Measurements from ENCODE around the gene NOL9.

The NOL9 gene

DNA sequence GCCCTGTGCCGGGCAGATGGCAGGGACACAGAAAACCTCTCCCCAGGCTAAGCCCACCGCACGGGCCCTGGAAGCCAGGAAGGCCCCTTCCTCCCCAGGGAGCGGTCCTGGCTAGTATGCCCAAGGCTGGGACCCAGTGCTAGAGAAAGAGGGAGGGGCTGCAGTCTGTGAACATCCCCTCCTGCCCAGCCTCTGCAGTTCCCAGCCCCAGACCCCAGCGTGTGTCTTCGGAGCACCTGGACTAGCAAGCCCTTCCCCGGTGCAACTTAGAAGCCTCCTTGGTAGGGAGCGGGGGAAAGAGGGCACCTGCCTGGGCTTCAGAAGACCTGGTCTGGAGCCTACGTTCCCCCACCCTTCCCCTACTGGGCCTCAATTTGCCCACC lies 64.9 kb downstream of the NOL9 start:
- Histone ChIP-seq H3K9me3 (ENCODE audit: control insufficient read depth, low read depth, low read length) (no peaks in the 10 kb centered on the region), H3K9ac (ENCODE audit: low read length) (no peak overlapping the region), H3K27me3 (ENCODE audit: control insufficient read depth, insufficient read depth, low read length) (peaks cover 5% of the 10 kb centered on the region), H3K27ac (ENCODE audit: low read length) (no peak overlapping the region), H3K4me3 (ENCODE audit: low read length) (no peak overlapping the region), H3K4me1 (ENCODE audit: control insufficient read depth, low read depth, low read length) (peaks cover 17% of the 10 kb centered on the region), H3K36me3 (ENCODE audit: control insufficient read depth, low read depth, low read length) (no peaks in the 10 kb centered on the region)

GRCh38 chr1:6488602-6489382 lies 65.5 kb downstream of the NOL9 start:
- Histone ChIP-seq H3K27me3 (ENCODE audit: control insufficient read depth, insufficient read depth, low read length) (peaks cover 10% of the 10 kb centered on the region), H3K36me3 (ENCODE audit: control insufficient read depth, low read depth, low read length) (no peaks in the 10 kb centered on the region), H3K9me3 (ENCODE audit: control insufficient read depth, low read depth, low read length) (no peaks in the 10 kb centered on the region), H3K9ac (ENCODE audit: low read length) (no peak overlapping the region), H3K4me1 (ENCODE audit: control insufficient read depth, low read depth, low read length) (peaks cover 17% of the 10 kb centered on the region), H3K27ac (ENCODE audit: low read length) (no peak overlapping the region), H3K4me3 (ENCODE audit: low read length) (no peak overlapping the region)

GRCh38 chr1:6487804-6488484 lies 66.4 kb downstream of the NOL9 start:
- H3K36me3 ChIP-seq (ENCODE audit: control insufficient read depth, low read depth, low read length), result no peaks in the 10 kb centered on the region
- H3K27me3 ChIP-seq (ENCODE audit: control insufficient read depth, insufficient read depth, low read length), result peaks cover 10% of the 10 kb centered on the region
- no peak overlapping the region for H3K27ac ChIP-seq (ENCODE audit: low read length)
- H3K4me3 ChIP-seq (ENCODE audit: low read length), result no peak overlapping the region
- no peaks in the 10 kb centered on the region for H3K9me3 ChIP-seq (ENCODE audit: control insufficient read depth, low read depth, low read length)
- H3K4me1 ChIP-seq (ENCODE audit: control insufficient read depth, low read depth, low read length), result peaks cover 17% of the 10 kb centered on the region
- H3K9ac ChIP-seq (ENCODE audit: low read length), result no peak overlapping the region

DNA sequence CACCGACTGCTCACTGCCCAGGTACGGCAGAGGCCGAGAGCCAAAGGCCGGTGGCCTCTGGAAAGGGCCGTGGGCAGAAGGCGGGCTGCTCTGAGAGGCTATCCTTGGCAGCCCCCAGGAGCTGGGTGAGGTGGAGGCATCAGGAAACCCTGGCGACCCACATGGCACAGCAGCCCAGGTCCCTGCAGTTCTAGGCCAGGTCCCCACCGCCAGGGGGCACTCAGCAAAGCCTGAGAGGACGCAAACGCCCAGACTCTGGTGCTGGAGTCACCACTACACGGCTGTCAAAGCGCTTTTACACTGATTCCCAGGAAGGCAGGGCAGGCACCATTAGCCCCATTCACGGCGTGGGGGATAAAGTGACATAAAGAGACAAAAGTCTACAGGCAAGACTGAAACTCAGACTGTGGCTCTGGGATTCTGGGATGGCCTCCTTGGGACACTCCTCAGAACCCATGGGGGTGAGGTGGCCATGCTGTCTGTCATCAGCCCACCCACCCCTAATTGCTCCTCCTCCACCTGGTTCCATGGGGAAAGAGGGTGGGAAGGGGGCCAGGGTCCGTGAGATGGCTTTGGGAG lies 67.8 kb downstream of the NOL9 start:
- Histone ChIP-seq H3K9ac (ENCODE audit: low read length) (no peak overlapping the region), H3K27ac (ENCODE audit: low read length) (no peak overlapping the region), H3K36me3 (ENCODE audit: control insufficient read depth, low read depth, low read length) (no peaks in the 10 kb centered on the region), H3K4me3 (ENCODE audit: low read length) (peak overlapping the region; percentile 61), H3K9me3 (ENCODE audit: control insufficient read depth, low read depth, low read length) (no peaks in the 10 kb centered on the region), H3K27me3 (ENCODE audit: control insufficient read depth, insufficient read depth, low read length) (peaks cover 10% of the 10 kb centered on the region), H3K4me1 (ENCODE audit: control insufficient read depth, low read depth, low read length) (peaks cover 13% of the 10 kb centered on the region)

- Histone ChIP-seq H3K27ac (ENCODE audit: low read length) (no peak overlapping the region), H3K9ac (ENCODE audit: low read length) (peak overlapping the region; percentile 53), H3K9me3 (ENCODE audit: control insufficient read depth, low read depth, low read length) (no peaks in the 10 kb centered on the region), H3K27me3 (ENCODE audit: control insufficient read depth, insufficient read depth, low read length) (peaks cover 10% of the 10 kb centered on the region), H3K36me3 (ENCODE audit: control insufficient read depth, low read depth, low read length) (no peaks in the 10 kb centered on the region), H3K4me1 (ENCODE audit: control insufficient read depth, low read depth, low read length) (peaks cover 8% of the 10 kb centered on the region), H3K4me3 (ENCODE audit: low read length) (peak overlapping the region; percentile 61)
Measured at GRCh38 chr1:6485168-6486101, 68.9 kb downstream of the NOL9 start.

DNA sequence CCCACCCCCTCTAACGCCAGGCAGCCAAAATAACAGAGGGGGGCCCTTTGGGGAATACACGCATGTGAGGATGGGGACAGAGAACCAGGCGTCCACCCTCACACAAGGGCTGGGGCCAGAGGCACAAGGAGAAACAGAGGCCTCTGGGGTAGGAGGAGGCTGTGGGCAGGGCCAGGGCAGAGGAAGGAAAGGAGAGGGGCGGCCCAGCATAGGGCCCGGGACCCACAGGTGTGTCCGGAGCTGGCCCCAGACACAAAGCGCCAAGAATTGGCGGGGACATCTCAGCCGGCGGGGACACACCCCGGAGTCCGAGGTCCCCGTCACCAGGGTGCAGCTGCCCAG lies 69.5 kb downstream of the NOL9 start:
- Histone ChIP-seq H3K4me3 (ENCODE audit: low read length) (peak overlapping the region; percentile 61), H3K27ac (ENCODE audit: low read length) (no peak overlapping the region), H3K9me3 (ENCODE audit: control insufficient read depth, low read depth, low read length) (no peaks in the 10 kb centered on the region)

DNA sequence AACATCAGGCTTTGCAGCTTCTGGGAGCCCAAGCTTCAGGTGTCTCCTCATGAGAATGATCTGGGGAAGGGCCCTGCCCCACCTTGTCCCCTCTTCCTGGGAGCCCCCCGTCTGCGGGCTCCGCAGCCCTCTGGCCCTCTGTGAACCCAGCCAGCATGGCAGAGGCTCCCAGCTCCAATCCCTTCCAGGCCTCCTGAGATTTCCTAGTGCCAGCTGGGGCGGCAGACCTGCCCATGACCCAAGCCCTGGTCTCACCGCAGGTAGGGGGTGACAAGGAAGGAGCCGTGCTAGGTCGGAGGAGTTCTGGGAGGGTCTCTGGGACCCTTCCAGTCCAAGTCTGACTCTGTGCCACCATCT lies 70.6 kb downstream of the NOL9 start:
- H3K27me3 ChIP-seq (ENCODE audit: control insufficient read depth, insufficient read depth, low read length), result peaks cover 10% of the 10 kb centered on the region
- no peak overlapping the region for H3K4me3 ChIP-seq (ENCODE audit: low read length)
- H3K4me1 ChIP-seq (ENCODE audit: control insufficient read depth, low read depth, low read length), result peaks cover 4% of the 10 kb centered on the region
- no peaks in the 10 kb centered on the region for H3K9me3 ChIP-seq (ENCODE audit: control insufficient read depth, low read depth, low read length)
- no peak overlapping the region for H3K27ac ChIP-seq (ENCODE audit: low read length)
- H3K36me3 ChIP-seq (ENCODE audit: control insufficient read depth, low read depth, low read length), result no peaks in the 10 kb centered on the region
- H3K9ac ChIP-seq (ENCODE audit: low read length), result no peak overlapping the region

More for the DNA sequence above, 69.5 kb downstream of the NOL9 start:
- H3K4me1 ChIP-seq (ENCODE audit: control insufficient read depth, low read depth, low read length), result peaks cover 8% of the 10 kb centered on the region
- H3K36me3 ChIP-seq (ENCODE audit: control insufficient read depth, low read depth, low read length), result no peaks in the 10 kb centered on the region
- peak overlapping the region; percentile 53 for H3K9ac ChIP-seq (ENCODE audit: low read length)
- peaks cover 10% of the 10 kb centered on the region for H3K27me3 ChIP-seq (ENCODE audit: control insufficient read depth, insufficient read depth, low read length)

DNA sequence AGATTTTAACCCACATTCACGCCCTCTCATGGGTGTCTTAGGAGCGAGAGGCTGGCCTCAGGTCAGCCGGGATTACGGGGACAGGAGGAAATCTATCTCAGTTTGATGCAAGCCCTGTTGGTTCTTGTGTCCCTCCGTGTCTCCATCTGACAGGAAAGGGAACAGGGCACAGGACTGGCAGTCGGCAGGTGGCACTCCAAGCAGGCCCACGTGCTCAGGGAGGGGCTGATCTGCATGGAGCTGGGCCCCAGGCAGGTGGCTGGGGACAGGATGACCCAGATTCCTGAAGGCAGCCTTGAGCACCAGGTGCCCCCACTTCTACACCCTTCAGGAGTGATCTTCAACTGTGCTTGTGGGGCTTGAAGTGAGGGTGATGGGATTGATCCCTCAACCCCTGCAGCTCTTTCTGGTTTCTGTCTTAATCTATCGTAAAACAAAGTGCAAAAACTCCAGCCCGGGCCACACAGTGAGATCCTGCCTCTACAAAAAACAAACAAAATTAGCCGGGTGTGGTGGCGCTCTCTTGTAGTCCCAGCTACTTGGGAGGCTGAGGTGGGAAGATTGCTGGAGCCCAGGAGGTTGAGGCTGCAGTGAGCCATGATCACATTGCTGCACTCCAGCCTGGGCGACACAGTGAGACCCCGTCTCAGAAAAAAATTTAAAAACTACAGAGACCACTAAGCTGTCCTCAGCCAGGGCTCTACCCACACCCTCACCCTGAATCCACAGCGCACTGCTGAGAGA lies 71.1 kb downstream of the NOL9 start:
- Histone ChIP-seq H3K4me3 (ENCODE audit: low read length) (no peak overlapping the region), H3K27me3 (ENCODE audit: control insufficient read depth, insufficient read depth, low read length) (peaks cover 10% of the 10 kb centered on the region), H3K4me1 (ENCODE audit: control insufficient read depth, low read depth, low read length) (peaks cover 4% of the 10 kb centered on the region), H3K9ac (ENCODE audit: low read length) (no peak overlapping the region), H3K9me3 (ENCODE audit: control insufficient read depth, low read depth, low read length) (no peaks in the 10 kb centered on the region), H3K36me3 (ENCODE audit: control insufficient read depth, low read depth, low read length) (no peaks in the 10 kb centered on the region), H3K27ac (ENCODE audit: low read length) (no peak overlapping the region)

GRCh38 chr1:6481820-6482219 lies 72.5 kb downstream of the NOL9 start:
- Histone ChIP-seq H3K4me1 (ENCODE audit: control insufficient read depth, low read depth, low read length) (peaks cover 7% of the 10 kb centered on the region), H3K9ac (ENCODE audit: low read length) (no peak overlapping the region), H3K9me3 (ENCODE audit: control insufficient read depth, low read depth, low read length) (no peaks in the 10 kb centered on the region), H3K4me3 (ENCODE audit: low read length) (no peak overlapping the region), H3K27me3 (ENCODE audit: control insufficient read depth, insufficient read depth, low read length) (peaks cover 10% of the 10 kb centered on the region), H3K27ac (ENCODE audit: low read length) (no peak overlapping the region), H3K36me3 (ENCODE audit: control insufficient read depth, low read depth, low read length) (no peaks in the 10 kb centered on the region)

DNA sequence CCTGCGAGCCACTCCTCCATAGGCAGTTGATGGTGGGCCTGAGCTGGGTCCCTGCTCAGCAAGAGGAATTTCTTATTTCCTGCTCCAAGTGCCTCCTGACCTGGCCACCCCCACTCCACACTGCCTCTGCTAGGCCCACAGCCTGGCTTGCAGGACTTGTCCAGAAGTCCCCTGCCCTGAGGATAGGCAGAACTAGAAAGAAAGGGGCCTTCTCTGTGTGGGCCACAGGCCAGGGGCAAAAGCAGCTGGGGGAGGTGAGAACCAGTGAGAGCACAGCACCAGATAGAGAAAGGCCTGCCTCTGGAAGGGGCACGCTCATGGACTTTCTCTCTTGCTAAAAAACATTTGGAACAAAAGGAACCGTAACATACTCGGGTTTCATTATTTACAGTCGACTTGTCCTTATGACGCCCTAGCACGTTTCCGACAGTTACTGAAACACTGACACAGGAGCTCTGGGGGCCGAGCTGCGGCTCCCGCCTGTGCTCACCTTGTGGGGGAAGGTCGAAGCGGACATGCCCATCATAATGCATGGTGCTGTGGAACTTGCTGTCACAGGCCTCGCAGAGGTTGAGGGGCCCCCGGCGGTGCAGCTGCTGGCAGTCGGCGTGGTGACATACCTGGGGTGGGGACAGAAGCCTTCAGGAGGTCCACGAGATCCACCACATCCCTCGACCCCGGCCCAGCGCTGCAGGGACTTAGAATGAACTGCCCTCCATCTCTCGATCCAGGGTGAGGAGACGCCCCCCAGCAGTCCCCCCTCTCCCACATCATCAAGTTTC lies 77.1 kb downstream of the NOL9 start:
- H3K36me3 ChIP-seq (ENCODE audit: control insufficient read depth, low read depth, low read length), result peaks cover 5% of the 10 kb centered on the region
- no peak overlapping the region for H3K4me3 ChIP-seq (ENCODE audit: low read length)
- H3K9ac ChIP-seq (ENCODE audit: low read length), result no peak overlapping the region
- no peaks in the 10 kb centered on the region for H3K9me3 ChIP-seq (ENCODE audit: control insufficient read depth, low read depth, low read length)
- H3K27ac ChIP-seq (ENCODE audit: low read length), result no peak overlapping the region
- H3K27me3 ChIP-seq (ENCODE audit: control insufficient read depth, insufficient read depth, low read length), result no peaks in the 10 kb centered on the region
- peaks cover 6% of the 10 kb centered on the region for H3K4me1 ChIP-seq (ENCODE audit: control insufficient read depth, low read depth, low read length)

Measured in iPS-18a (cell line).